ENCODE results near the gene TBCD.

TBCD gene

DNA sequence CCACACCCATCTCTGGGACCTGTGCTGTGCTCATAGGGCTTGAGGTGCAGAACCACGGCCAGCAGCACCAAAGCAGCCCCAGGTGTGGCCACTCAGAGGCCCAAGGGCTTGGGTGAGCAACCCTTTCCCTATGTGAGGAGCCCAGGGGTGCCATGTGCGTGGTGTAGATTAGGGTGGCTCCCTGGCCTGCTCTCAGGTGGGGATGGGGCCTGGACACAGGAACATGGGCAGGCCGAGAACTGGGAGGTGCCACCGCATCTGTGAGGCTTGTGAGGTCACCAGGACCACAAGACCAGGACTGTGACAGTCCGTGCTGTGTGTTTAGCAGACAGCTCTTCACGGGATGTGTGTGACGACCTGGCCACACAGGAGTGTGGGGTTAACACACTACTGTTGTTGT is 191.5 kb downstream of the TBCD start:
- DNase-seq (ENCODE audit: extremely low read depth, low read depth): no peak
- TF ChIP-seq, protein P1, sequence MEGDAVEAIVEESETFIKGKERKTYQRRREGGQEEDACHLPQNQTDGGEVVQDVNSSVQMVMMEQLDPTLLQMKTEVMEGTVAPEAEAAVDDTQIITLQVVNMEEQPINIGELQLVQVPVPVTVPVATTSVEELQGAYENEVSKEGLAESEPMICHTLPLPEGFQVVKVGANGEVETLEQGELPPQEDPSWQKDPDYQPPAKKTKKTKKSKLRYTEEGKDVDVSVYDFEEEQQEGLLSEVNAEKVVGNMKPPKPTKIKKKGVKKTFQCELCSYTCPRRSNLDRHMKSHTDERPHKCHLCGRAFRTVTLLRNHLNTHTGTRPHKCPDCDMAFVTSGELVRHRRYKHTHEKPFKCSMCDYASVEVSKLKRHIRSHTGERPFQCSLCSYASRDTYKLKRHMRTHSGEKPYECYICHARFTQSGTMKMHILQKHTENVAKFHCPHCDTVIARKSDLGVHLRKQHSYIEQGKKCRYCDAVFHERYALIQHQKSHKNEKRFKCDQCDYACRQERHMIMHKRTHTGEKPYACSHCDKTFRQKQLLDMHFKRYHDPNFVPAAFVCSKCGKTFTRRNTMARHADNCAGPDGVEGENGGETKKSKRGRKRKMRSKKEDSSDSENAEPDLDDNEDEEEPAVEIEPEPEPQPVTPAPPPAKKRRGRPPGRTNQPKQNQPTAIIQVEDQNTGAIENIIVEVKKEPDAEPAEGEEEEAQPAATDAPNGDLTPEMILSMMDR (IDR thresholded peaks at IDR 0.05; ENCODE audit: low read depth, low read length): no peak

DNA sequence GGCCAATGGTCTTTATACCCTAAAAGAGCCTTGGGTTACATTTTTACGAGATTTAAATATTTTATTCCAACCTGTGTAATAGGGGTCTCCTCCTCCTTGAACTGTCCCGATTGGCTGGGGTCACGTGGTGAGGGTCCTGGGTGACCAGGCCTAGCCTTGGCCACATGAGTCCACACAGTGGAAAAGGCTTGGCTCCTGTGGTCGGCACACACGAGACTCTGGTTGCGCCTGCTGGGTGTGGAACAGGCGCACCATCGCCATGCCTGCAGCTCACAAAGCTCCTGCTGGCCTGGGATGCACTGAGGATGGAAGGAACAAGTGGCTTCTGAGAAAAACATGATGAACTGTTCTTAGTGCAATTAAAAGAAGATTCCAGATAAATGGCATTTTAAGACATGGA is 191.9 kb downstream of the TBCD start:
- TF ChIP-seq, protein P1 (IDR thresholded peaks at IDR 0.05; ENCODE audit: low read depth, low read length): no peak
- no peak for DNase-seq (ENCODE audit: extremely low read depth, low read depth)

DNA sequence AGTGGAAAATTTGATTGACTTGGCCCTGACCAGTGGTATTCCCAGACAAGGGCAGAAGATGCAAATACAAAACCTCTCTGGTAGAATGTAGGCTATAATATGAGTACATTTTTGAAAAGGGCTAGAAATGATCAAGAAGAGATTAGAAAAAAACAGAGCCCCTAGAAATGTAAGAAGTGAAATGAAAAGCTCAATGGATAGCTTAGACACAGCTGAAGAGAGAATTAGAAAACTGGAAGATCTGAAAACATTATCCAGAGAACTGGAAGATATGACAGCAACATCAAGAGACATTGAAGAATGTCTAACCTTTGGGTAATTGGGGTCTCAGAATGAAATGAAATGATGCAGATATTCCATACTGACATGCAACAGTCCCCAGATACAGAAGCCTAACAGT is 193.1 kb downstream of the TBCD start:
- DNase-seq (ENCODE audit: extremely low read depth, low read depth): no peak

DNA sequence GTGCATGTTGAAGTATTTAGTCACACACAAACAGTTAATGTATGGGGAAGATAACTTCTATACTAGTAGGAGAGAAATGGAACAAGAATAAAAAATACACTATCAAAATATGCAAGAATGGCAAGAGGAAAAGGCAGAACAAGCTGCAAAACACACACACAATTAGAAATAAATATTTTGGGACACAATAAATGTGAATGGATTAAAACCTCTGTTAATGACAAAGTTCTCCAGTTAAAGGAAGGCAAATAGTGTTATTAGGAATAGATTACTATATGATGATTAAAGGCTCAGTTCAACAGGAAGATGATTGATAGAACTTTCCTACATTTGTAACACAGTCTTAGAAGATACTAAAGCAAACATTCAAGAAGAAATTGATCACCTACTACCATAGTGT is 194.2 kb downstream of the TBCD start:
- TF ChIP-seq, protein P1 (IDR thresholded peaks at IDR 0.05; ENCODE audit: low read depth, low read length): no peak
- DNase-seq (ENCODE audit: extremely low read depth, low read depth): no peak

More for the DNA sequence above, 193.1 kb downstream of the TBCD start:
- TF ChIP-seq, protein P1 (IDR thresholded peaks at IDR 0.05; ENCODE audit: low read depth, low read length): no peak

DNA sequence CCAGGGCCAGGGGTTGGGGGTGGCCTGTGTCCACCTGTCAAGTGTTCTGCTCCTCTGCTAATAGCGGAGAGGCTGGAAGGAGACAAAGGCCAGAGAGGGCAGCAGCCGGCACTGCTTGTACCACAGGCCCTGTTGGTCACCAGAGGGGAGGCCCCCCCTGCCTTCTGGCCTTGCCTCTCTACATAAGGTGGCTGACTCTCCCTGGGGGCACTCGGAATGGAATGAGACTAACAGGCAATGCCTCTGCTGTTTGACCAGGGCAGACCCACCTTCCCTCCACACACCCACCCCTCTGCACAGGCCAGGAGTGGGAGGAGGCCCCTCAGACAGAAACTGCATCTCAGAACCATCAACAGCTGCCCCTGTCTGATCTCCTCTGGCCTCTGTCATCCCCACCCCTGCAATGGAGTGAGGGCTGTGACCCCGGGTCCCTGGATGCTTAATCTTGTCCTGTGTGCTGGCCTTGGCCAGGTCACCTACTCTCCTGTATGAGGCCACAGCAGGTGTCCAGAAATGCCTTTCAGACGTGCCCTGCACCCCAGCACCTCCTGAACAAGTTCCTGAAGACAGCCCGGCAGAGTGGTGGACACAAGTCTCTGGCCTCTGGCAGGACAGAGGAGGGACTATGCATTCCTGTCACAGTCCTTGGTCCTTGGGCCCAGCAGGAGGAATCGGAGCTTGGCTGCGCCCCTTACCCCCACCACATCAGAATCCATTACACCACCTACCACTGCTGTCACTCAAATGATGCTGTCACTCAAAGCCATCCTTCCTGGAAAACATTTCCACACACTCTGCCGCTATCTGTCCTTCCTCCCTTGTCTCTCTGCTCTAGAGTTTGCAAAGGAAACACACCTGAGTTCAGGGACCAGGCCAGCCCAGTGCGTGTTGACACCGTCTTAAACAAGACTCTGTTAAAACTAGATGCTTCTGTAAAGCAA is 195.5 kb downstream of the TBCD start:
- TF ChIP-seq, protein P1 (IDR thresholded peaks at IDR 0.05; ENCODE audit: low read depth, low read length): no peak
- no peak for DNase-seq (ENCODE audit: extremely low read depth, low read depth)

DNA sequence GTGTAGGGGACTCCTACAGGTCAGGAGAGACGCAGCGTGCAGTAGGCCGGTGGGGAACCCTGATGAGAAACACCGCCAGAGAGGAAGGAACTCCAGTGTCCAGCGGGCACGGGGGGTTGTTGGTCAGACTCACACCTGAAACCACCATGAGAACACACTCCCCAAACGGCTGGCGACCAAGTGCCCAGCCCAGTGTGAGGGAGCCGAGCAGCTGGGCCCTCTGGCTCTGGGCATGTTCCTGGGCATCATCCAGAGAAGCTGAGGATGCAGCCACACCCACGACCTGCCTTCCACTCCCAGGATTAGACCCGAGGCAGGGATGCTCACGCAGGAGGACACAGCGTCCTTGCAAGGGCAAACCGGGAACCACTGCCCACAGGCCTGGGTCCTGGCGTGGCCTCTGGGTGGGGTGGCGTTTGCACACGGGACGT is 196.2 kb downstream of the TBCD start:
- TF ChIP-seq, protein P1 (IDR thresholded peaks at IDR 0.05; ENCODE audit: low read depth, low read length): no peak
- no peak for DNase-seq (ENCODE audit: extremely low read depth, low read depth)

DNA sequence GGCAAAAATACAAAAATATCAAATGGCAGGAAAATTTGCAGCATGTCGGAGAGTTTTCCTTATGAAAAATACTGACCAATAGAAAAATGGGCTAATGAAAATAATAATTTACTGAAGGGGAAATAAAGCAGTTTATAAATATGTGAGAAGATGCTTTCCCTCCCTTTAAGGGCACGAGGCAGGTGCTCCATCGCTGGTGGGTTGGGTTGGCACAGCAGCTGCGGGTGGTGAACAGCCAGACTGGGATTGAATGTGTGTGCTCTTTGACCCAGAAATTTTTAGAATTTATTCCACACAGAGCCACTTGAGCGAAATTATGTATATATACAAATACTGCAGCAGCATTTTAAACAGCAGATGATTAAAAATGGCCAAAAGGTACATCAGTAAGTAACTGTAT is 197.1 kb downstream of the TBCD start:
- TF ChIP-seq, protein P1 (IDR thresholded peaks at IDR 0.05; ENCODE audit: low read depth, low read length): no peak
- DNase-seq (ENCODE audit: extremely low read depth, low read depth): no peak

All from AG09319 (cell line).